ENCODE results near the gene FKBP6. TPM values are rescaled to one million over a fixed set of nuclear protein-coding genes. Genes with fewer than 3 reads are reported as not detected.
"Not testable (repeated sequence)": the region's sequence is repeated elsewhere in the genome, so short reads cannot be mapped to it uniquely, and the experiment has no call there.

FKBP6 gene
- total RNA-seq = not detected

- intact Hi-C loops (cut with DNase I); H3K27ac ChIP-seq (replicated peaks in 1 of 4); H3K9me3 ChIP-seq; H3K36me3 ChIP-seq; H3K4me3 ChIP-seq; H3K27me3 ChIP-seq; DNase-seq (ENCODE audit: extremely low spot score): not testable (repeated sequence)
- 94% methylated on average over 43 of the region's 43 CpGs for WGBS
- peaks cover 0 to 11% (median 10%) of the 10 kb centered on the region in 4 donors for H3K4me1 ChIP-seq
These were observed at the start of gene FKBP6, which contains the start of gene TRIM50 for GRCh38 chr7:73327922-73328321. Gene FKBP6, plus strand, starts transcription at chr7:73328161. Its CDS starts 268 bp downstream, at chr7:73328429. Gene TRIM50, minus strand, starts transcription at chr7:73328082. Its CDS starts 3,295 bp downstream, at chr7:73324787.

- H3K27me3 ChIP-seq; H3K4me3 ChIP-seq; H3K27ac ChIP-seq (replicated peaks in 1 of 4); H3K36me3 ChIP-seq; DNase-seq (ENCODE audit: extremely low spot score); H3K9me3 ChIP-seq; H3K4me1 ChIP-seq; intact Hi-C loops (cut with DNase I): not testable (repeated sequence)
- WGBS = no CpG with 5 or more reads among the region's 13 CpGs
These were observed 30.7 kb upstream of the FKBP6 start for GRCh38 chr7:73297235-73297634.

GRCh38 chr7:73297706-73298105 lies 30.3 kb upstream of the FKBP6 start:
- H3K36me3 ChIP-seq; H3K4me1 ChIP-seq; H3K9me3 ChIP-seq; H3K27ac ChIP-seq (replicated peaks in 1 of 4); H3K27me3 ChIP-seq; H3K4me3 ChIP-seq; DNase-seq (ENCODE audit: extremely low spot score); intact Hi-C loops (cut with DNase I): not testable (repeated sequence)
- 96% methylated on average over 18 of the region's 27 CpGs for WGBS

GRCh38 chr7:73299812-73300211 lies 28.1 kb upstream of the FKBP6 start:
- intact Hi-C loops (cut with DNase I); H3K4me3 ChIP-seq; H3K9me3 ChIP-seq; H3K27me3 ChIP-seq; H3K27ac ChIP-seq (replicated peaks in 1 of 4); DNase-seq (ENCODE audit: extremely low spot score); H3K4me1 ChIP-seq: not testable (repeated sequence)
- 27% methylated on average over 3 of the region's 12 CpGs for WGBS
- H3K36me3 ChIP-seq = peaks cover 16 to 22% (median 21%) of the 10 kb centered on the region in 4 donors

GRCh38 chr7:73301108-73301507 lies 26.9 kb upstream of the FKBP6 start:
- H3K4me3 ChIP-seq; H3K27me3 ChIP-seq; H3K4me1 ChIP-seq; DNase-seq (ENCODE audit: extremely low spot score); intact Hi-C loops (cut with DNase I); H3K27ac ChIP-seq (replicated peaks in 1 of 4); H3K9me3 ChIP-seq: not testable (repeated sequence)
- whole genome bisulfite sequencing = no CpG with 5 or more reads among the region's 14 CpGs
- H3K36me3 ChIP-seq = peaks cover 16 to 34% (median 29%) of the 10 kb centered on the region in 4 donors

GRCh38 chr7:73302846-73303245 lies 25.1 kb upstream of the FKBP6 start:
- WGBS = 89% methylated on average over 10 of the region's 10 CpGs

GRCh38 chr7:73303546-73303945 lies 24.4 kb upstream of the FKBP6 start:
- Histone ChIP-seq H3K27ac (replicated peaks in 1 of 4) (no peak overlapping the region), H3K9me3 (no peaks in the 10 kb centered on the region), H3K27me3 (no peaks in the 10 kb centered on the region), H3K4me3 (no peak overlapping the region), H3K4me1 (peaks cover 6 to 13% (median 8%) of the 10 kb centered on the region in 4 donors), H3K36me3 (peaks cover 16 to 47% (median 35%) of the 10 kb centered on the region in 4 donors)
- no peak for TF ChIP-seq POLR2A (IDR thresholded peaks at IDR 0.05; ENCODE audit: low read depth)
- 97% methylated on average over 12 of the region's 26 CpGs for WGBS
- intact Hi-C loops (cut with DNase I) = no loop called here
- DNase-seq (ENCODE audit: extremely low spot score) = no peak

More at GRCh38 chr7:73302846-73303245, 25.1 kb upstream of the FKBP6 start:
- H3K27me3 ChIP-seq; H3K27ac ChIP-seq (replicated peaks in 1 of 4); H3K4me3 ChIP-seq; H3K9me3 ChIP-seq; intact Hi-C loops (cut with DNase I); H3K4me1 ChIP-seq; DNase-seq (ENCODE audit: extremely low spot score): not testable (repeated sequence)
- peaks cover 16 to 47% (median 35%) of the 10 kb centered on the region in 4 donors for H3K36me3 ChIP-seq

- no peak overlapping the region for H3K4me3 ChIP-seq
- TF ChIP-seq EP300 (IDR thresholded peaks at IDR 0.05) (no peak), POLR2AphosphoS5 (IDR thresholded peaks at IDR 0.05) (no peak), CTCF (IDR thresholded peaks at IDR 0.05) (no peak), POLR2A (IDR thresholded peaks at IDR 0.05; ENCODE audit: low read depth) (no peak)
- H3K4me1 ChIP-seq = peaks cover 8 to 17% (median 13%) of the 10 kb centered on the region in 4 donors
- peaks cover 16 to 47% (median 35%) of the 10 kb centered on the region in 4 donors for H3K36me3 ChIP-seq
- intact Hi-C loops (cut with DNase I) = no loop called here
- WGBS = 92% methylated on average over 10 of the region's 14 CpGs
- no peak for DNase-seq (ENCODE audit: extremely low spot score)
- no peaks in the 10 kb centered on the region for H3K27me3 ChIP-seq
- H3K27ac ChIP-seq (replicated peaks in 1 of 4) = no peak overlapping the region
- no peaks in the 10 kb centered on the region for H3K9me3 ChIP-seq
These were observed 23.9 kb upstream of the FKBP6 start for GRCh38 chr7:73304071-73304470.

- Histone ChIP-seq H3K4me1 (peaks cover 11 to 23% (median 17%) of the 10 kb centered on the region in 4 donors), H3K36me3 (peaks cover 16 to 47% (median 35%) of the 10 kb centered on the region in 4 donors)
- H3K4me3 ChIP-seq; DNase-seq (ENCODE audit: extremely low spot score); H3K27ac ChIP-seq (replicated peaks in 1 of 4); intact Hi-C loops (cut with DNase I); H3K9me3 ChIP-seq; H3K27me3 ChIP-seq: not testable (repeated sequence)
- 72% methylated on average over 8 of the region's 15 CpGs for WGBS
These were observed 23.2 kb upstream of the FKBP6 start for GRCh38 chr7:73304612-73305387.
